Measurements from ENCODE around the gene CBX1.

Gene CBX1

GRCh38 chr17:48024149-48025039, 76.9 kb downstream of the CBX1 start:
- DNase-seq, result peak; percentile 55

- DNase-seq, result peak; percentile 45
Observed at GRCh38 chr17:48023400-48024148, 77.7 kb downstream of the CBX1 start.

GRCh38 chr17:48022901-48023300, 78.4 kb downstream of the CBX1 start:
- no peak for DNase-seq

GRCh38 chr17:48021934-48022333, 79.3 kb downstream of the CBX1 start:
- no peak for DNase-seq

Measured in CD4-positive, alpha-beta T cell treated with Interleukin-21 for 1 hour (primary cell).